ENCODE measurements around the gene ZNF587B. TPM values are rescaled to one million over a fixed set of nuclear protein-coding genes. Genes with fewer than 3 reads are reported as not detected.

The ZNF587B gene
- total RNA-seq, 2 donors from 2014 or later, result 13.0 to 22.4 TPM

Other genes with a start within 250 kb of the ZNF587B start
- 1 to 10 TPM in 1 of 2 donors, under 1 TPM in 1; 0.95 to 1.5 TPM for gene ZIK1, start 246.2 kb upstream of the ZNF587B start, total RNA-seq
- 1 to 10 TPM; 1.2 to 1.7 TPM for gene ZNF530, start 230.4 kb upstream of the ZNF587B start, total RNA-seq
- 1 to 10 TPM; 7.4 to 9.0 TPM for gene ZNF134, start 216.1 kb upstream of the ZNF587B start, total RNA-seq
- 1 to 10 TPM; 7.4 to 9.9 TPM for gene ZNF211, start 197.1 kb upstream of the ZNF587B start, total RNA-seq
- not detected for gene ZSCAN4, start 161.4 kb upstream of the ZNF587B start, total RNA-seq
- gene ZNF551, start 148.3 kb upstream of the ZNF587B start, total RNA-seq, result 1 to 10 TPM; 4.9 to 5.2 TPM
- 1 to 10 TPM in 1 of 2 donors, under 1 TPM in 1; 0.67 to 1.8 TPM for gene ZNF154, start 121.1 kb upstream of the ZNF587B start, total RNA-seq
- 1 to 10 TPM; 2.2 to 3.1 TPM for gene ZNF671, start 102.7 kb upstream of the ZNF587B start, total RNA-seq
- gene ZNF776, start 83.5 kb upstream of the ZNF587B start, total RNA-seq, result 10 to 100 TPM; 13.3 to 16.5 TPM
- gene ZNF586, start 60.6 kb upstream of the ZNF587B start, total RNA-seq, result 10 to 100 TPM; 13.0 to 15.2 TPM
- gene ZNF552, start 15.4 kb upstream of the ZNF587B start, total RNA-seq, result 10 to 100 TPM; 24.1 to 31.7 TPM
- gene ZNF587, start 19.6 kb downstream of the ZNF587B start, total RNA-seq, result 10 to 100 TPM; 50.5 to 64.8 TPM
- gene ZNF814, start 58.7 kb downstream of the ZNF587B start, total RNA-seq, result 10 to 100 TPM; 14.6 to 15.4 TPM
- gene ZNF417, start 86.3 kb downstream of the ZNF587B start, total RNA-seq, result 10 to 100 TPM; 12.3 TPM
- 1 to 10 TPM in 1 of 2 donors, under 1 TPM in 1; 0.98 to 2.1 TPM for gene ZNF418, start 105.1 kb downstream of the ZNF587B start, total RNA-seq
- 1 to 10 TPM; 2.6 to 3.0 TPM for gene ZNF256, start 117.4 kb downstream of the ZNF587B start, total RNA-seq
- 1 to 10 TPM in 1 of 2 donors, under 1 TPM in 1; 0.47 to 1.8 TPM for gene C19orf18, start 144.2 kb downstream of the ZNF587B start, total RNA-seq
- 10 to 100 TPM; 10.4 to 13.5 TPM for gene ZNF606, start 172.5 kb downstream of the ZNF587B start, total RNA-seq
- not detected for gene ZSCAN1, start 203.7 kb downstream of the ZNF587B start, total RNA-seq
- 1 to 10 TPM; 1.1 to 1.2 TPM for gene ZNF135, start 229.0 kb downstream of the ZNF587B start, total RNA-seq